OCI-LY1 (cell line): ENCODE results near the gene PHKA1.
"Not testable (repeated sequence)": the region's sequence is repeated elsewhere in the genome, so short reads cannot be mapped to it uniquely, and the experiment has no call there.

Source experiments
- CTCF ChIP-seq: fragments of 200-600 bp; sonication (generic), shearing (Covaris generic); IDR thresholded peaks from 2 replicates; pipeline ENCODE4 v1.5.1; 2017; ENCODE audit warnings: mild to moderate bottlenecking, antibody characterized with exemption, low read length, moderate library complexity, mixed read lengths
- EZH2 ChIP-seq: fragments of 200-600 bp; sonication (generic), shearing (Covaris generic); IDR thresholded peaks from 2 replicates; pipeline ENCODE4 v1.8.0; 2017; ENCODE audit warnings: borderline replicate concordance, mixed run types, mild to moderate bottlenecking, antibody characterized with exemption, low read length, moderate library complexity, mixed read lengths

- not testable (repeated sequence) for TF ChIP-seq CTCF, EZH2
These were observed 123.1 kb downstream of the PHKA1 start for GRCh38 chrX:72591038-72591437.
